ENCODE measurements around the gene BOD1. TPM values are rescaled to one million over a fixed set of nuclear protein-coding genes. Genes with fewer than 3 reads are reported as not detected.

The BOD1 gene
- total and polyA plus RNA-seq, 2 of the 8 experiments (the other 6 are each of a cell fraction or from before 2014, with no cell fraction given) = 107 to 149 TPM

DNA sequence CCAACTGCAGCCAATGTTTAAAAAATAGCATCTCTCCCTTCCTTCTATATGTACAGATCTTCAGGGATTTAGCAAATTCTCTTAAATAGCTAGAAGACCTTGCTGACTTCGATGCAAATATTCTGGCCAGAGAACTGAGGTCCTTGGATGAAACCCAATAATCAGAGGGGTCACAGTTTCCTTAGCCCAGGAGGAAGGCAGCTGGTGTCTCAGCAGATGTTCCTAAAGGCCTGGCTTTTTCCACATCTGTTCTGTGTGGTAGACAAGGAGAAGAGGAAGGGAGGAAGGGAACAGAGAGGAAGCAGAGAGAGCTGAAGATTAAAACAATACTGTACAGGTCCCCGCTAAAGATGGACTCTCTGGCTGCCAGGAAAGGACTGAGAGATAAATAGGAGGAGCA is 33.1 kb downstream of the BOD1 start:
- Histone ChIP-seq H3K79me2 (ENCODE audit: control insufficient read depth in 1 of 2, insufficient read depth in 2 of 2, low read length in 2 of 2) (no peaks in the 10 kb centered on the region), H3K4me1 (replicated peaks in 1 of 4; ENCODE audit: control insufficient read depth in 3 of 4, insufficient read depth in 4 of 4, low read length in 3 of 4) (no peaks in the 10 kb centered on the region), H2AK5ac (ENCODE audit: low read depth, low read length) (no peak overlapping the region), H3K4me3 (ENCODE audit: extremely low read depth in 1 of 4, insufficient read depth in 2 of 4, low read depth in 3 of 4, low read length in 4 of 4) (no peak overlapping the region), H2BK15ac (ENCODE audit: low read length) (no peak overlapping the region), H4K8ac (ENCODE audit: extremely low read depth, insufficient read depth, low read length) (no peak overlapping the region), H2BK12ac (ENCODE audit: low read depth, low read length) (no peak overlapping the region), H3K18ac (ENCODE audit: extremely low read depth, low read length) (no peak overlapping the region), H3K4ac (replicated peaks; ENCODE audit: insufficient read length, low read depth, low read length) (no peak overlapping the region), H3K56ac (replicated peaks; ENCODE audit: insufficient read length, low read depth, low read length) (no peak overlapping the region), H3K27ac (ENCODE audit: low read depth, low read length) (no peak overlapping the region), H3K27me3 (replicated peaks in 1 of 4; ENCODE audit: control insufficient read depth in 3 of 4, extremely low read depth in 1 of 4, insufficient read depth in 3 of 4, low read length in 3 of 4) (no peaks in the 10 kb centered on the region), H3K4me2 (ENCODE audit: insufficient read depth in 1 of 2, low read depth in 2 of 2, low read length in 2 of 2) (no peak overlapping the region), H3K14ac (ENCODE audit: insufficient read length) (no peak overlapping the region), H3K36me3 (ENCODE audit: control insufficient read depth in 2 of 4, insufficient read depth in 4 of 4, low read length in 3 of 4) (no peaks in the 10 kb centered on the region), H3K79me1 (ENCODE audit: low read depth, low read length) (no peaks in the 10 kb centered on the region), H4K91ac (replicated peaks; ENCODE audit: insufficient read length, low read length) (no peak overlapping the region), H3K9me3 (ENCODE audit: insufficient read depth in 2 of 2, low read depth in 1 of 2, low read length in 1 of 2) (peaks cover 20 to 26% of the 10 kb centered on the region in 2 experiments), H2AFZ (ENCODE audit: low read length) (no peak overlapping the region), H2BK20ac (ENCODE audit: low read length) (no peak overlapping the region), H3K23me2 (ENCODE audit: low read depth, low read length) (no peaks in the 10 kb centered on the region), H2BK120ac (replicated peaks; ENCODE audit: low read depth, low read length) (no peak overlapping the region), H3K9ac (replicated peaks in 1 of 4; ENCODE audit: extremely low read depth in 1 of 4, low read depth in 3 of 4, low read length in 3 of 4) (no peak overlapping the region), H4K20me1 (replicated peaks in 1 of 2; ENCODE audit: control insufficient read depth in 1 of 2, insufficient read depth in 2 of 2, low read length in 2 of 2) (no peaks in the 10 kb centered on the region), H4K5ac (ENCODE audit: insufficient read length, low read depth, low read length) (no peak overlapping the region), H2BK5ac (ENCODE audit: low read depth, low read length) (no peak overlapping the region), H3K23ac (ENCODE audit: insufficient read length) (no peak overlapping the region)
- ChIA-PET POLR2A (ENCODE audit: partially characterized antibody) (interaction anchor here (0.7 to 1.5 kb wide), 2 partner anchors 11 to 131 kb away, joined by 3 to 4 read pairs; no protein-coding TSS in a partner anchor), CTCF (ENCODE audit: partially characterized antibody) (interaction anchor here (0.6 to 4.0 kb wide), 13 partner anchors 9 to 734 kb away, joined by 3 to 25 read pairs (median 4); no protein-coding TSS in a partner anchor)
- DNase-seq (ENCODE audit: low read depth in 1 of 2, low spot score in 2 of 2) = no peak
- no peak for FAIRE-seq
- WGBS, 2 experiments (ENCODE audit: extremely low coverage in 1 of 2, insufficient coverage in 1 of 2, insufficient read length in 1 of 2, insufficient replicate concordance in 2 of 2, low coverage in 1 of 2, low lambda C conversion rate in 2 of 2, missing lambda C conversion rate in 1 of 2) = 90% methylated on average over 2 of the region's 2 CpGs; no CpG with 5 or more reads in 1 of the 2 experiments
- TF ChIP-seq HDAC2 (IDR thresholded peaks at IDR 0.05; ENCODE audit: borderline replicate concordance in 1 of 2, low read depth in 2 of 2, low read length in 2 of 2) (no peak), SRF (IDR thresholded peaks at IDR 0.05; ENCODE audit: low read depth, low read length) (no peak), GABPA (IDR thresholded peaks at IDR 0.05; ENCODE audit: borderline replicate concordance, insufficient read depth, low read length) (no peak), SUZ12 (IDR thresholded peaks at IDR 0.05; ENCODE audit: low read length) (no peak), SAP30 (IDR thresholded peaks at IDR 0.05; ENCODE audit: insufficient read depth, insufficient replicate concordance, low read length) (no peak), KDM4A (IDR thresholded peaks at IDR 0.05; ENCODE audit: low read depth, low read length, severe bottlenecking) (no peak), TCF12 (IDR thresholded peaks at IDR 0.05; ENCODE audit: low read depth, low read length) (no peak), ZNF274 (IDR thresholded peaks at IDR 0.05; ENCODE audit: borderline replicate concordance, extremely low read depth, low read length) (no peak), TBP (IDR thresholded peaks at IDR 0.05; ENCODE audit: low read depth, low read length) (no peak), SIX5 (IDR thresholded peaks at IDR 0.05; ENCODE audit: low read depth, low read length) (no peak)
- TF ChIP-seq, protein P1, sequence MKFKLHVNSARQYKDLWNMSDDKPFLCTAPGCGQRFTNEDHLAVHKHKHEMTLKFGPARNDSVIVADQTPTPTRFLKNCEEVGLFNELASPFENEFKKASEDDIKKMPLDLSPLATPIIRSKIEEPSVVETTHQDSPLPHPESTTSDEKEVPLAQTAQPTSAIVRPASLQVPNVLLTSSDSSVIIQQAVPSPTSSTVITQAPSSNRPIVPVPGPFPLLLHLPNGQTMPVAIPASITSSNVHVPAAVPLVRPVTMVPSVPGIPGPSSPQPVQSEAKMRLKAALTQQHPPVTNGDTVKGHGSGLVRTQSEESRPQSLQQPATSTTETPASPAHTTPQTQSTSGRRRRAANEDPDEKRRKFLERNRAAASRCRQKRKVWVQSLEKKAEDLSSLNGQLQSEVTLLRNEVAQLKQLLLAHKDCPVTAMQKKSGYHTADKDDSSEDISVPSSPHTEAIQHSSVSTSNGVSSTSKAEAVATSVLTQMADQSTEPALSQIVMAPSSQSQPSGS (IDR thresholded peaks at IDR 0.05; ENCODE audit: low read length) = no peak

Measured in H1 (cell line).